Parathyroid adenoma (tissue), 2 donors: ENCODE results near the gene SLC8A3.

Experiments used
- H2AFZ ChIP-seq: fragments of 300-600 bp; sonication (generic); one replicate; pipeline ENCODE4 v1.7.0; 2017; ENCODE audit warnings: antibody characterized with exemption, mild to moderate bottlenecking
- H3K27ac ChIP-seq: fragments of 300-600 bp; sonication (generic); one replicate; pipeline ENCODE4 v1.7.0; 2017
- H3K27me3 ChIP-seq: fragments of 300-600 bp; sonication (generic); one replicate; pipeline ENCODE4 v1.7.0; 2017; ENCODE audit warnings: low read length; ENCODE audit not compliant: control insufficient read depth, insufficient read depth
- H3K36me3 ChIP-seq: fragments of 300-600 bp; sonication (generic); one replicate; pipeline ENCODE4 v1.7.0; 2017; ENCODE audit warnings: low read length; ENCODE audit not compliant: control insufficient read depth, insufficient read depth
- H3K4me1 ChIP-seq: fragments of 300-600 bp; sonication (generic); one replicate; pipeline ENCODE4 v1.7.0; 2017; ENCODE audit warnings: control low read depth
- H3K4me2 ChIP-seq: fragments of 300-600 bp; sonication (generic); one replicate; pipeline ENCODE4 v1.7.0; 2017; ENCODE audit warnings: low read length
- H3K4me3 ChIP-seq: fragments of 300-600 bp; sonication (generic); one replicate; pipeline ENCODE4 v1.7.0; 2017; ENCODE audit warnings: low read depth, low read length
- H3K79me2 ChIP-seq: fragments of 300-600 bp; sonication (generic); one replicate; pipeline ENCODE4 v1.7.0; 2017; ENCODE audit warnings: control low read depth
- H3K9ac ChIP-seq: fragments of 300-600 bp; sonication (generic); one replicate; pipeline ENCODE4 v1.7.0; 2017; ENCODE audit warnings: mild to moderate bottlenecking
- H3K9me3 ChIP-seq: fragments of 300-600 bp; sonication (generic); one replicate; pipeline ENCODE4 v1.7.0; 2017; ENCODE audit warnings: low read length; ENCODE audit not compliant: control insufficient read depth
- TF ChIP-seq, protein P1 (sequence below): fragments of 300-600 bp; sonication (generic); IDR thresholded peaks from one replicate; pipeline ENCODE4 v1.7.0; 2017; ENCODE audit warnings: antibody characterized with exemption, mild to moderate bottlenecking
- donor health status: primary hyperparathyroidism.

Gene SLC8A3

DNA sequence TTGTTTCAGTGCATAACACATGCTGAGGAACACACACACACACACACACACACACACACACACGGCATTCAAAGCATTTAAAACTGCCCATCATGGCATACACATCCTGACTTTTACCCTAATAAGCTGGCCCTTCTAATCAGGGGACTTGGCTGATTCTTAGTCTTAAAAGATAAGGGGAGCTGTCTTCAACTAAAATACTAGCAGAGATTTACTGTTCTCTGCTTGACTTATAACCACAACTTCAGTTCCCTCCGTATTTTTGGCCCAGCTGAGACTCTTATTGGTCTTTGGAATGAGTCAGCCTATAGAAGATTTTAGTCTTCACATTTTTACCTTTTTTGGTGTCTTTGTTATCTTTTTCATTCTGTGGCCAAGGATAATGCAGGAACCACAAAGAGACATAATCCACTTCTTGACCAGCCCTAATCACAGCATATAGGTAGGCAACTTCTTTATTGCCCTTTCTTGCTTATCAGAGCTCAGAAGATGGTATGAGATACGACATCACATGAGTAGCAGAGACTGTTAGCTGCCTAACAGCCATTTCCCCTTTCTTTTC lies 25.1 kb upstream of the SLC8A3 start:
- TF ChIP-seq, protein P1, sequence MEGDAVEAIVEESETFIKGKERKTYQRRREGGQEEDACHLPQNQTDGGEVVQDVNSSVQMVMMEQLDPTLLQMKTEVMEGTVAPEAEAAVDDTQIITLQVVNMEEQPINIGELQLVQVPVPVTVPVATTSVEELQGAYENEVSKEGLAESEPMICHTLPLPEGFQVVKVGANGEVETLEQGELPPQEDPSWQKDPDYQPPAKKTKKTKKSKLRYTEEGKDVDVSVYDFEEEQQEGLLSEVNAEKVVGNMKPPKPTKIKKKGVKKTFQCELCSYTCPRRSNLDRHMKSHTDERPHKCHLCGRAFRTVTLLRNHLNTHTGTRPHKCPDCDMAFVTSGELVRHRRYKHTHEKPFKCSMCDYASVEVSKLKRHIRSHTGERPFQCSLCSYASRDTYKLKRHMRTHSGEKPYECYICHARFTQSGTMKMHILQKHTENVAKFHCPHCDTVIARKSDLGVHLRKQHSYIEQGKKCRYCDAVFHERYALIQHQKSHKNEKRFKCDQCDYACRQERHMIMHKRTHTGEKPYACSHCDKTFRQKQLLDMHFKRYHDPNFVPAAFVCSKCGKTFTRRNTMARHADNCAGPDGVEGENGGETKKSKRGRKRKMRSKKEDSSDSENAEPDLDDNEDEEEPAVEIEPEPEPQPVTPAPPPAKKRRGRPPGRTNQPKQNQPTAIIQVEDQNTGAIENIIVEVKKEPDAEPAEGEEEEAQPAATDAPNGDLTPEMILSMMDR, result no peak
- Histone ChIP-seq H2AFZ (no peak overlapping the region), H3K9ac (no peak overlapping the region), H3K4me3 (no peak overlapping the region), H3K79me2 (no peaks in the 10 kb centered on the region), H3K27ac (no peak overlapping the region), H3K4me1 (no peaks in the 10 kb centered on the region), H3K9me3 (no peaks in the 10 kb centered on the region), H3K4me2 (no peak overlapping the region), H3K27me3 (no peaks in the 10 kb centered on the region), H3K36me3 (no peaks in the 10 kb centered on the region)

DNA sequence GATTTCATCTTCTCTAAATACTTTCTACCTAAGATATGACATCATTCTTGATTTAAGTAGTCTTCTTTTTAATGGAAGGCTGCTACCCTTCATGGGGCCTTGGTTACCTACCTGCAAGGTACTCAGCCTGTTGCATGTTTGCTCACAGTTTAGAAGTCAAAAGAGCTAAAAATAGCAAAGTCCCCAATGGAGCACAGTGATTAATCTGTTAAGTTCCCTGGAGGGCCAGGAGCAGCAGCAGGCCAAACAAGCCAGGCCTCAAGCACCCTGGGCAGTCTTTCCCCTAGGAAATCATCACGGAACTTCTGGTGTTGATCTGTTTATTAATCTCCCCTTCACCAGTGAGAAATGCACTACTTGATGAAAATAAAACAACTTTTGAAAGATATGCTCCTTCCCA lies 24.0 kb upstream of the SLC8A3 start:
- TF ChIP-seq, protein P1, result no peak
- no peak overlapping the region for H3K9ac ChIP-seq
- no peak overlapping the region for H3K4me3 ChIP-seq
- H3K27me3 ChIP-seq, result no peaks in the 10 kb centered on the region
- no peak overlapping the region for H3K4me2 ChIP-seq
- H3K27ac ChIP-seq, result no peak overlapping the region
- no peaks in the 10 kb centered on the region for H3K9me3 ChIP-seq
- no peaks in the 10 kb centered on the region for H3K4me1 ChIP-seq
- H3K79me2 ChIP-seq, result no peaks in the 10 kb centered on the region
- no peak overlapping the region for H2AFZ ChIP-seq
- H3K36me3 ChIP-seq, result no peaks in the 10 kb centered on the region

DNA sequence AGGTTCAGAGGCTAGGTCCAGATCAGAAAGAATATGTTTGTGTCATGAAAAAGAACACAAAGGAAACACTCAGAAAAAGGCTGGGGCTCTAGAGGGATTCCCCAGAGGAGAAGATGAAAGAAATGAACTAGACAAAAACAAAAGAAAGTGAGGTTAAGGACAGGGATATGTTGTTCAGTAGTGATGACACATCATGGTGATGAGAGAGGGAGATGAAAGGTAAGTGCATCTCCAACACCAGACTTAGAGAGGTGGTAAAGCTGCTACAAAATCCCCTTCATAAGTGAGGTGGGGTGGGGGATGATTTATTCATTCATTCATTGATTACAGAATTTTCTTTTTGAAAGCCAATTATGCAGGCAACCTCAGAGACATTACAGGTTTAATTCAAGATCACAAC lies 19.6 kb upstream of the SLC8A3 start:
- Histone ChIP-seq H2AFZ (no peak overlapping the region), H3K9ac (no peak overlapping the region), H3K79me2 (no peaks in the 10 kb centered on the region), H3K27ac (no peak overlapping the region), H3K4me1 (no peaks in the 10 kb centered on the region), H3K36me3 (no peaks in the 10 kb centered on the region), H3K4me2 (no peak overlapping the region), H3K4me3 (no peak overlapping the region), H3K27me3 (no peaks in the 10 kb centered on the region), H3K9me3 (no peaks in the 10 kb centered on the region)
- TF ChIP-seq, protein P1, result no peak

DNA sequence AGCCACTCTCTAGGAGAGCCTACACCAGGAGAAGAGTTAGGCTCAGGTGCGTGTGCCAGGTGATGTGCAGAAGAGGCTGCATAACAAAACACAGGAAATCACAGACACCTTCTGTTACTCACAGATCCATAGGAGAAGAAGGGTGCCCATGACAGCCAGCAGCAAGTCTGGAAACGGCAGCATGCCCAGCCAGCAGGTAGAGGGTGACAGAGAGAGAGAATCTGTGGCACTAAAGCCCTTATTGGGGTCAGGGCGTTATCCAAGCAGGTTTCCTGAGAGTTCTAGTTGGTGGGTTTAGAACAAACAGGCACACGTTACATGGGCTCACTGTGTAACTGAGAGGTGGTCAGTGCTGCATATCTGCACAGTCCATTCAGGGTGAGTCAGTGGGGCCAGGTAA lies 14.9 kb upstream of the SLC8A3 start:
- no peaks in the 10 kb centered on the region for H3K36me3 ChIP-seq
- H3K4me3 ChIP-seq, result no peak overlapping the region
- no peaks in the 10 kb centered on the region for H3K79me2 ChIP-seq
- no peaks in the 10 kb centered on the region for H3K27me3 ChIP-seq
- TF ChIP-seq, protein P1, result no peak
- H3K9me3 ChIP-seq, result no peaks in the 10 kb centered on the region
- no peak overlapping the region for H3K9ac ChIP-seq
- H2AFZ ChIP-seq, result no peak overlapping the region
- no peaks in the 10 kb centered on the region for H3K4me1 ChIP-seq
- H3K4me2 ChIP-seq, result no peak overlapping the region
- H3K27ac ChIP-seq, result no peak overlapping the region

DNA sequence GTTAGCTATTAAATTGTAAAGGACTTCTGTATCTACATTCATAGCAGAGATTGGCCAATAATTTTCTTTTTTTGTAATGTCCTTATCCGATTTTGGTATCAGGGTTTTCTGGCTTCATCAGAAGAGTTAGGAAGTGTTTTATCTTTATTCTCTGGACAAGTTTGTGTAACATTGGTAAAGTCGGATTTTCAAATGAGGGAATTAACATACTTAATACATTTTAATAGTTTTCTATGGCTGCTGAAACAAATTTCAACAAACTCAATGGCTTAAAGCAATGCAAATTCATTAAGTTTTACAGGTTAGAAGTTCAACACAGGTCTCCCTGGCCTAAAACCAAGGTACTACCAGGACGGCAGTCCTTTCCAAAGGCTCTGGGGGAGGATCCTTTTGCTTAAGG lies 13.2 kb upstream of the SLC8A3 start:
- Histone ChIP-seq H3K27ac (no peak overlapping the region), H3K79me2 (no peaks in the 10 kb centered on the region), H3K4me2 (no peak overlapping the region), H3K9me3 (no peaks in the 10 kb centered on the region), H3K4me1 (no peaks in the 10 kb centered on the region), H3K36me3 (no peaks in the 10 kb centered on the region), H3K9ac (no peak overlapping the region), H3K4me3 (no peak overlapping the region), H3K27me3 (no peaks in the 10 kb centered on the region), H2AFZ (no peak overlapping the region)
- TF ChIP-seq, protein P1, result no peak
